Omental fat pad (tissue), 4 donors: ENCODE data around the gene APOO. TPM values are rescaled to one million over a fixed set of nuclear protein-coding genes. Genes with fewer than 3 reads are reported as not detected.

Source experiments
- ATAC-seq: fragments of 150-250 bp; one replicate; pipeline ENCODE4 v1.9.1; 2016; ENCODE audit warnings: mild to moderate bottlenecking, moderate library complexity; ENCODE audit not compliant: low FRiP score
- DNase-seq: peaks from one replicate; pipeline ENCODE4 v3.0.0-alpha.2; 2019; ENCODE audit warnings: low spot score
- CTCF ChIP-seq, 3 donors: fragments of 450-650 bp; IDR thresholded peaks; one replicate each; pipeline ENCODE4 v1.5.1; 2016 to 2017; ENCODE audit warnings: antibody characterized with exemption in 3 of 3, mild to moderate bottlenecking in 3 of 3, moderate library complexity in 2 of 3
- total RNA-seq, 4 donors: library from RNA; depleted of rRNA; stranded (reverse); fragments of >200 nt; gene quantifications; one replicate each; pipeline ENCODE4 v1.1.0, GENCODE V29; 2016

Gene APOO
- total RNA-seq, 4 donors from 2014 or later: 4.4 to 10.0 (median 4.9) TPM

GRCh38 chrX:23930894-23931604, 23.3 kb upstream of the APOO start:
- ATAC-seq (no peak), DNase-seq (no peak)
- no peak for TF ChIP-seq CTCF (IDR thresholded peaks at IDR 0.05)

GRCh38 chrX:23926015-23926414, 18.3 kb upstream of the APOO start:
- TF ChIP-seq CTCF (IDR thresholded peaks at IDR 0.05): no peak
- DNase-seq: no peak
- ATAC-seq: no peak

GRCh38 chrX:23919706-23920320, 12.1 kb upstream of the APOO start:
- DNase-seq (no peak), ATAC-seq (no peak)
- no peak for TF ChIP-seq CTCF (IDR thresholded peaks at IDR 0.05)

- no peak for TF ChIP-seq CTCF (IDR thresholded peaks at IDR 0.05)
- no peak for ATAC-seq
- no peak for DNase-seq
Observed at GRCh38 chrX:23919148-23919547, 11.4 kb upstream of the APOO start.

- TF ChIP-seq CTCF (IDR thresholded peaks at IDR 0.05): no peak
- DNase-seq (no peak), ATAC-seq (no peak)
Observed at GRCh38 chrX:23911126-23911835, 3.5 kb upstream of the APOO start.

- no peak for DNase-seq
- TF ChIP-seq CTCF (IDR thresholded peaks at IDR 0.05): no peak
Observed at GRCh38 chrX:23908219-23909004, 674 bp upstream of the APOO start.

More at GRCh38 chrX:23908219-23909004, 674 bp upstream of the APOO start:
- ATAC-seq: no peak
